K562 (cell line): ENCODE measurements around the gene PFKP. TPM values are rescaled to one million over a fixed set of nuclear protein-coding genes. Genes with fewer than 3 reads are reported as not detected.

Experiments
- CBFA2T2 ChIP-seq: fragments of 450-650 bp; conservative IDR thresholded peaks from 2 replicates; pipeline ENCODE4 v1.6.1; 2017; ENCODE audit warnings: mild to moderate bottlenecking
- CEBPG ChIP-seq, 3 experiments: fragments of 200-800 bp in 1 of 3; sonication (Bioruptor generic) in 1 of 3; sonication (generic) in 1 of 3; formaldehyde crosslinking in 1 of 3; IDR thresholded peaks in 2 of 3; conservative IDR thresholded peaks in 1 of 3; 2 replicates each; pipeline versions ENCODE4 v1.6.1 to v1.8.0; 2016 to 2022; ENCODE audit warnings: missing compliant biosample characterization in 2 of 3, missing genetic modification characterization in 2 of 3, mild to moderate bottlenecking in 1 of 3, missing genetic modification reagents in 1 of 3
- CREB3 ChIP-seq: fragments of 450-650 bp; conservative IDR thresholded peaks from 2 replicates; pipeline ENCODE4 v1.6.1; 2016; ENCODE audit warnings: missing genetic modification characterization, low read depth, mild to moderate bottlenecking, missing compliant biosample characterization, moderate library complexity
- ETV6 ChIP-seq, 3 experiments: fragments of 150-350 bp in 1 of 3; sonication (generic) in 1 of 3; formaldehyde crosslinking in 1 of 3; IDR thresholded peaks; 2 replicates each; pipeline versions ENCODE4 v1.6.1 to v1.8.0; 2014 to 2022; ENCODE audit warnings: borderline replicate concordance in 2 of 3, low read depth in 2 of 3, antibody characterized with exemption in 1 of 3, low read length in 1 of 3, mild to moderate bottlenecking in 1 of 3, missing genetic modification reagents in 1 of 3
- IRF9 ChIP-seq: fragments of 450-650 bp; IDR thresholded peaks from 2 replicates; pipeline ENCODE4 v1.6.1; 2016; ENCODE audit warnings: missing biosample characterization, missing genetic modification characterization
- KDM1A ChIP-seq, 2 experiments: fragments of 450-650 bp; IDR thresholded peaks; 2 replicates each; pipeline ENCODE4 v1.6.1; 2016; ENCODE audit warnings: mild to moderate bottlenecking in 2 of 2
- MIER1 ChIP-seq: fragments of 450-650 bp; IDR thresholded peaks from 2 replicates; pipeline ENCODE4 v1.6.1; 2016; ENCODE audit warnings: antibody characterized with exemption, mild to moderate bottlenecking, low read depth
- PML ChIP-seq: IDR thresholded peaks from 2 replicates; pipeline ENCODE4 v1.6.1; 2012; ENCODE audit warnings: low read length, inconsistent platforms
- POU5F1 ChIP-seq: fragments of 150-350 bp; IDR thresholded peaks from 2 replicates; pipeline ENCODE4 v1.6.1; 2014; ENCODE audit warnings: borderline replicate concordance, low read length, low read depth, mild to moderate bottlenecking; ENCODE audit not compliant: partially characterized antibody
- RFX7 ChIP-seq: fragments of 250-450 bp; sonication (Bioruptor Pico); IDR thresholded peaks from 2 replicates; pipeline ENCODE4 v1.5.1; 2021; ENCODE audit warnings: mild to moderate bottlenecking
- SMC3 ChIP-seq: conservative IDR thresholded peaks from 2 replicates; pipeline ENCODE4 v1.6.1; 2011; ENCODE audit warnings: low read depth, low read length, improper control_type of control experiment; ENCODE audit not compliant: insufficient read depth
- SPI1 ChIP-seq: IDR thresholded peaks from 2 replicates; pipeline ENCODE4 v1.6.1; 2011; ENCODE audit warnings: low read depth, low read length, control low read depth, borderline replicate concordance
- TBP ChIP-seq: optimal IDR thresholded peaks from 2 replicates; pipeline ENCODE3; 2011; ENCODE audit warnings: low read depth, low read length, improper control_type of control experiment
- TFAP4 ChIP-seq: sonication (generic); formaldehyde crosslinking; IDR thresholded peaks from 2 replicates; pipeline ENCODE4 v1.8.0; 2022; ENCODE audit warnings: missing genetic modification reagents, mild to moderate bottlenecking, moderate library complexity, borderline replicate concordance
- TSC22D4 ChIP-seq: fragments of 450-650 bp; IDR thresholded peaks from 2 replicates; pipeline ENCODE4 v1.6.1; 2016; ENCODE audit warnings: missing genetic modification characterization, missing biosample characterization, control low read depth
- ZNF311 ChIP-seq: fragments of 250-450 bp; sonication (Bioruptor Pico); IDR thresholded peaks from 2 replicates; pipeline ENCODE4 v1.4.0; 2020; ENCODE audit warnings: mild to moderate bottlenecking, moderate library complexity
- ZNF512 ChIP-seq: IDR thresholded peaks from 2 replicates; pipeline ENCODE4 v1.6.1; 2016; ENCODE audit warnings: missing genetic modification characterization, missing compliant biosample characterization
- ZNF589 ChIP-seq: fragments of 200-800 bp; sonication (Bioruptor generic); IDR thresholded peaks from 2 replicates; pipeline ENCODE4 v1.6.1; 2016; ENCODE audit warnings: low read depth, missing genetic modification characterization, missing compliant biosample characterization
- ZNF778 ChIP-seq: fragments of 450-650 bp; formaldehyde crosslinking; IDR thresholded peaks from 2 replicates; pipeline ENCODE4 v1.4.0; 2020; ENCODE audit warnings: mild to moderate bottlenecking, moderate library complexity
- polyA plus RNA-seq, 8 experiments: library from polyadenylated mRNA; depleted of rRNA in 4 of 8; stranded (reverse) in 5 of 8; unstranded in 3 of 8; fragments of >200 nt; fragmentation: Nextera tagmentation in 2 of 8; fragmentation: Illumina TruSeq in 1 of 8; extraction: Ambion mirVana in 2 of 8; extraction: Trizol in 1 of 8; gene quantifications; 2 replicates each; pipeline versions ENCODE4 v1.2.1 to v1.2.3, GENCODE V29; 2011 to 2014; ENCODE audit warnings: inconsistent platforms in 1 of 8, missing spikeins in 1 of 8
- total RNA-seq, 7 experiments: library from RNA; depleted of rRNA in 6 of 7; stranded (reverse); fragments of >200 nt in 6 of 7; fragmentation: Illumina TruSeq in 2 of 7; extraction: Trizol in 2 of 7; gene quantifications; 2 replicates each; pipeline versions ENCODE4 v1.2.1 to v1.2.3, GENCODE V29; 2011 to 2021; ENCODE audit warnings: low replicate concordance in 1 of 7

PFKP gene
- total and polyA plus RNA-seq, 9 of the 15 experiments (the other 6 are each of a cell fraction or from before 2014, with no cell fraction given): 23.5 to 116 (median 62.1) TPM

- TF ChIP-seq TSC22D4 (tag) (no peak), ZNF778 (no peak), CREB3 (tag) (no peak; the same call in 1 of the 2 replicates), ZNF311 (no peak), PML (peak; percentile 48; the same call in 1 of the 2 replicates), SMC3 (no peak), TBP (peak; percentile 52), ZNF589 (CRISPR knock-in tag) (no peak), SPI1 (no peak), ZNF512 (tag) (no peak), CEBPG (CRISPR knock-in tag; IDR thresholded peaks at IDR 0.05) (peak; percentile 39; the same call in 1 of the 2 replicates), CEBPG (tag; conservative IDR thresholded peaks at IDR 0.05 in 1 of 2, IDR thresholded peaks at IDR 0.05 in 1 of 2) (peak; percentile 25 to 49; a peak in 1 of 4 replicates), POU5F1 (no peak), TFAP4 (CRISPR knock-in tag) (no peak; the same call in 1 of the 2 replicates), ETV6 (IDR thresholded peaks at IDR 0.05; ENCODE audit: borderline replicate concordance in 1 of 2, low read depth in 2 of 2, low read length in 1 of 2) (no peak), ETV6 (CRISPR knock-in tag; IDR thresholded peaks at IDR 0.05; ENCODE audit: borderline replicate concordance) (no peak), RFX7 (CRISPR knock-in tag) (no peak), CBFA2T2 (0 out of 2 replicates have a peak, but pooled peaks have one; percentile 1), MIER1 (no peak), IRF9 (tag) (no peak), KDM1A (IDR thresholded peaks at IDR 0.05) (peak in 1 of 2 experiments; percentile 17; a peak in 1 of 4 replicates)
Measured at GRCh38 chr10:3095373-3096139, 28.2 kb downstream of the PFKP start (continued).
